Measurements from ENCODE around the gene RNU7-1. TPM values are rescaled to one million over a fixed set of nuclear protein-coding genes. Genes with fewer than 3 reads are reported as not detected.

RNU7-1 gene
- total and polyA plus RNA-seq, 9 of the 15 experiments (the other 6 are each of a cell fraction or from before 2014, with no cell fraction given), result not detected

GRCh38 chr12:6929466-6930452 is 13.9 kb upstream of the RNU7-1 start (continued):
- TF ChIP-seq PRPF4 (IDR thresholded peaks at IDR 0.05; ENCODE audit: insufficient read depth, low read depth, low read length, poor library complexity, severe bottlenecking), result no peak
- peak; percentile 88 for TF ChIP-seq ESRRA (IDR thresholded peaks at IDR 0.05; ENCODE audit: borderline replicate concordance, low read depth)
- TF ChIP-seq NCOA6 (IDR thresholded peaks at IDR 0.05), result no peak
- no peak for TF ChIP-seq HMGN3 (IDR thresholded peaks at IDR 0.05; ENCODE audit: borderline replicate concordance, extremely low read depth, insufficient read length, low read depth, low read length)
- TF ChIP-seq TGIF2 (CRISPR knock-in tag; IDR thresholded peaks at IDR 0.05), result no peak
- no peak for TF ChIP-seq FOXO4 (CRISPR knock-in tag; IDR thresholded peaks at IDR 0.05)
- no peak for TF ChIP-seq ERF (CRISPR knock-in tag; IDR thresholded peaks at IDR 0.05)
- no peak for TF ChIP-seq ZNF57 (CRISPR knock-in tag; IDR thresholded peaks at IDR 0.05)
- no peak for TF ChIP-seq PBX2 (CRISPR knock-in tag; IDR thresholded peaks at IDR 0.05; ENCODE audit: low read depth)
- no peak for TF ChIP-seq PBX2 (tag; conservative IDR thresholded peaks at IDR 0.05; ENCODE audit: low read depth)
- TF ChIP-seq SOX6 (IDR thresholded peaks at IDR 0.05), result peak; percentile 81
- TF ChIP-seq SAFB2 (IDR thresholded peaks at IDR 0.05; ENCODE audit: borderline replicate concordance, low read depth, low read length, severe bottlenecking), result no peak
- TF ChIP-seq FOXP1 (CRISPR knock-in tag; IDR thresholded peaks at IDR 0.05), result no peak
- TF ChIP-seq ZBTB17 (CRISPR knock-in tag; IDR thresholded peaks at IDR 0.05), result no peak
- peak; percentile 66 for TF ChIP-seq NCOR1 (IDR thresholded peaks at IDR 0.05)
- TF ChIP-seq ARID4B (CRISPR knock-in tag; IDR thresholded peaks at IDR 0.05), result no peak
- no peak for TF ChIP-seq SMAD3 (CRISPR knock-in tag; conservative IDR thresholded peaks at IDR 0.05)
- TF ChIP-seq POLR2AphosphoS2 (IDR thresholded peaks at IDR 0.05; ENCODE audit: low read length), result no peak
- TF ChIP-seq KAT8 (IDR thresholded peaks at IDR 0.05; ENCODE audit: low read depth), result no peak
- peak in 1 of 2 experiments; percentile 51; a peak in 2 of 4 replicates for TF ChIP-seq KDM1A (IDR thresholded peaks at IDR 0.05)

Data from K562 (cell line).